Thyroid gland (tissue), 4 donors: ENCODE results near the gene DRD3. TPM values are rescaled to one million over a fixed set of nuclear protein-coding genes. Genes with fewer than 3 reads are reported as not detected.

Experiments used
- DNase-seq, 2 donors: peaks; one replicate each; pipeline ENCODE4 v3.0.0-alpha.2; 2019
- H3K27ac ChIP-seq, 3 donors: fragments of 200-600 bp; sonication (generic); 1 replicate in 2 of 3; 2 replicates in 1 of 3; pipeline ENCODE4 v1.5.1; 2016 to 2019; ENCODE audit warnings: mild to moderate bottlenecking in 1 of 3, moderate library complexity in 1 of 3
- H3K27me3 ChIP-seq: fragments of 200-600 bp; sonication (generic); one replicate; pipeline ENCODE4 v1.5.1; 2019
- H3K36me3 ChIP-seq, 2 donors: fragments of 200-600 bp; sonication (generic); one replicate each; pipeline ENCODE4 v1.5.1; 2016 to 2019
- H3K4me1 ChIP-seq, 2 donors: fragments of 200-600 bp; sonication (generic); one replicate each; pipeline ENCODE4 v1.5.1; 2017 to 2019
- H3K4me3 ChIP-seq, 3 donors: fragments of 200-600 bp; sonication (generic); replicated peaks in 1 of 3; 1 replicate in 2 of 3; 2 replicates in 1 of 3; pipeline ENCODE4 v1.5.1; 2016; ENCODE audit warnings: mild to moderate bottlenecking in 1 of 3
- H3K9me3 ChIP-seq: fragments of 200-600 bp; sonication (generic); one replicate; pipeline ENCODE4 v1.5.1; 2017
- CTCF ChIP-seq, 6 experiments: fragments of 200-600 bp in 3 of 6; fragments of 450-650 bp in 3 of 6; sonication (generic) in 3 of 6; IDR thresholded peaks; one replicate each; pipeline ENCODE4 v1.5.1; 2016 to 2019; ENCODE audit warnings: antibody characterized with exemption in 6 of 6, mild to moderate bottlenecking in 2 of 6, inconsistent platforms in 1 of 6, moderate library complexity in 1 of 6
- POLR2A ChIP-seq, 2 donors: fragments of 450-650 bp; IDR thresholded peaks; one replicate each; pipeline ENCODE4 v1.6.1; 2017; ENCODE audit warnings: antibody characterized with exemption in 2 of 2, mild to moderate bottlenecking in 2 of 2, moderate library complexity in 1 of 2
- WGBS, 2 donors: methylation state at CpG; one replicate each; pipeline ENCODE4 v1.1.5; 2017; 5-methylcytosine and 5-hydroxymethylcytosine counted together
- intact Hi-C: fragments of 100-400 bp; cut with DNase I; formaldehyde crosslinking; loops from one replicate; pipeline ENCODE4 v1.15.1; 2023
- total RNA-seq, 4 donors: library from RNA; depleted of rRNA; stranded (reverse); fragments of >200 nt; gene quantifications; one replicate each; pipeline ENCODE4 v1.2.3, GENCODE V29; 2016

DRD3 gene
- total RNA-seq, 4 donors from 2014 or later = not detected

GRCh38 chr3:114128826-114129225 is 50.0 kb downstream of the DRD3 start:
- Histone ChIP-seq H3K4me3 (no peak overlapping the region), H3K27me3 (no peaks in the 10 kb centered on the region), H3K4me1 (no peaks in the 10 kb centered on the region), H3K9me3 (no peaks in the 10 kb centered on the region), H3K36me3 (no peaks in the 10 kb centered on the region), H3K27ac (no peak overlapping the region)
- intact Hi-C loops = no loop called here
- DNase-seq = no peak
- TF ChIP-seq CTCF (IDR thresholded peaks at IDR 0.05) (no peak), POLR2A (IDR thresholded peaks at IDR 0.05) (no peak)
- 93 to 95% methylated on average over 8 of the region's 8 CpGs for WGBS, 2 donors

- WGBS, 2 donors = 82 to 91% methylated on average over 1 of the region's 1 CpG
- TF ChIP-seq CTCF (IDR thresholded peaks at IDR 0.05) (no peak), POLR2A (IDR thresholded peaks at IDR 0.05) (no peak)
- intact Hi-C loops = no loop called here
Observed at GRCh38 chr3:114128231-114128630, 50.6 kb downstream of the DRD3 start.

DNA sequence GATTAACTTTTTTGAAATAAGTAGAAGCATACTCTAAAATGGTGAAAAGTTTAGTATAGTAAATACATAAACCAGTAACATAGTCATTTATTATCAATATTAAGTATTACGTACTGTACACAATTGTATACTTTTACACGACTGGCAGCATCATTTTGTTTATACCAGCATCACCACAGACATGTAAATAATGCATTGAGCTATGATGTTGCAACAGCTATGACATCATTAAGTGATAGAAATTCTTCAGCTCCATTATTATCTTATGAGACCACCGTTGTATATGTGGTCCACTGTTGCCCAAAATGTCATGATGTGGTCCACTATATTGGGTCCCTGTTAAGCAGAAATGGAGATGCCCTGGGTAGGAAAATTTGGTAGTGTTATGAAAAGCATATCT is 51.3 kb downstream of the DRD3 start:
- no peak for DNase-seq
- Histone ChIP-seq H3K9me3 (no peaks in the 10 kb centered on the region), H3K27ac (no peak overlapping the region), H3K4me3 (no peak overlapping the region), H3K36me3 (no peaks in the 10 kb centered on the region), H3K27me3 (no peaks in the 10 kb centered on the region), H3K4me1 (no peaks in the 10 kb centered on the region)
- TF ChIP-seq CTCF (IDR thresholded peaks at IDR 0.05) (no peak), POLR2A (IDR thresholded peaks at IDR 0.05) (no peak)
- WGBS, 2 donors = 94 to 95% methylated on average over 3 of the region's 3 CpGs
- intact Hi-C loops = no loop called here

More at GRCh38 chr3:114128231-114128630, 50.6 kb downstream of the DRD3 start:
- Histone ChIP-seq H3K27ac (no peak overlapping the region), H3K36me3 (no peaks in the 10 kb centered on the region), H3K4me3 (no peak overlapping the region), H3K4me1 (no peaks in the 10 kb centered on the region), H3K27me3 (no peaks in the 10 kb centered on the region), H3K9me3 (no peaks in the 10 kb centered on the region)
- no peak for DNase-seq

GRCh38 chr3:114126461-114126860 is 52.4 kb downstream of the DRD3 start:
- Histone ChIP-seq H3K36me3 (no peaks in the 10 kb centered on the region), H3K4me1 (no peaks in the 10 kb centered on the region), H3K27me3 (no peaks in the 10 kb centered on the region), H3K4me3 (no peak overlapping the region), H3K9me3 (no peaks in the 10 kb centered on the region), H3K27ac (no peak overlapping the region)
- WGBS, 2 donors = 65 to 73% methylated on average over 1 of the region's 1 CpG
- no peak for TF ChIP-seq POLR2A (IDR thresholded peaks at IDR 0.05)
- TF ChIP-seq CTCF (IDR thresholded peaks at IDR 0.05) = no peak
- intact Hi-C loops = no loop called here
- no peak for DNase-seq

DNA sequence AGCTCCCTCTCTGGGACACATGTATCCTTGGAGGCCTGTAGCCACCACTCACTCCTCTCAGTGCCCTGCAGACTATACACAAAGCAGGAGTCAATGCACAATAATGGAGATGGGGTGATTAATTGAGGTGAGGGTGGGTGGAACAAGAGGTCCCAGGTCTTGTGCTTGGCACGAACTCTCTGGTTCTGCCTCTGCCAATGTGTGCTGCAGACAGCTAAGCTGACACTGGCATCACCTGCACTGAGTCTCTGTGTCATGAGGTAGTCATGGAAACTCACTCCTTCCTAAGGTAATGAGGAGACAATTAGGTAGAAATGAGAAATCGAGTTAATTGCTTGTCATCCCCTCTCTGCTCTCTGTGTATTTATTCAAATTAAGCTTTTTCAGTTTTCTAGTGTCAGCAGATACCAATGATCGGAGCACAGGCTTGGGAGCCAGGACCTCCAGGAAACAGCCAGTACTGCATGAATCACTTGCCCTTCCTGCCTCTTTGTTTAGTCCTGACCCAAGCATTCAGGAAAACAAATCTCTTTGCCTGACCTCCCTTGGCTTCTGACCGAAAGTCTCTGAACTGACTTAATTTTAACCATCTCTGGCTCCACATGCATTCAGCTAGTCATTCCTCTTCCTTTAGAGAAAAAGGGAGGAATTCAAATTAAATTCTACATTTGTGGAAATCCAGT is 56.7 kb downstream of the DRD3 start:
- 69 to 72% methylated on average over 4 of the region's 4 CpGs for WGBS, 2 donors
- H3K4me3 ChIP-seq = no peak overlapping the region
- no peaks in the 10 kb centered on the region for H3K27me3 ChIP-seq
- no peaks in the 10 kb centered on the region for H3K4me1 ChIP-seq
- H3K9me3 ChIP-seq = no peaks in the 10 kb centered on the region
- intact Hi-C loops = no loop called here
- DNase-seq = peak; percentile 3 to 5
- H3K27ac ChIP-seq = peak overlapping the region in 1 of 3 donors; percentile 58
- TF ChIP-seq POLR2A (IDR thresholded peaks at IDR 0.05) (no peak), CTCF (IDR thresholded peaks at IDR 0.05) (no peak)
- H3K36me3 ChIP-seq = no peaks in the 10 kb centered on the region
